Liver (tissue), 9 donors: Measurements from ENCODE around the gene USP47. TPM values are rescaled to one million over a fixed set of nuclear protein-coding genes. Genes with fewer than 3 reads are reported as not detected.

Experiments
- DNase-seq: peaks from one replicate; pipeline ENCODE4 v3.0.0-alpha.2; 2017; ENCODE audit warnings: low spot score
- H3K27ac ChIP-seq, 2 donors: one replicate each; pipeline ENCODE4 v1.7.0; 2013; ENCODE audit warnings: inconsistent platforms in 2 of 2, low read length in 2 of 2, control low read depth in 1 of 2, low read depth in 1 of 2, mild to moderate bottlenecking in 1 of 2
- H3K27me3 ChIP-seq, 4 donors: one replicate each; pipeline versions ENCODE4 v1.6.1 to v1.7.0; 2013; ENCODE audit warnings: low read length in 3 of 4, inconsistent platforms in 1 of 4, mild to moderate bottlenecking in 1 of 4, moderate library complexity in 1 of 4; ENCODE audit not compliant: control insufficient read depth in 4 of 4, insufficient read depth in 4 of 4
- H3K36me3 ChIP-seq, 4 donors: one replicate each; pipeline versions ENCODE4 v1.6.1 to v1.7.0; 2013; ENCODE audit warnings: low read length in 3 of 4, mild to moderate bottlenecking in 3 of 4, low read depth in 1 of 4, moderate library complexity in 1 of 4; ENCODE audit not compliant: control insufficient read depth in 4 of 4, insufficient read depth in 3 of 4
- H3K4me1 ChIP-seq, 4 donors: one replicate each; pipeline versions ENCODE4 v1.6.1 to v1.7.0; 2013; ENCODE audit warnings: low read length in 3 of 4, mild to moderate bottlenecking in 3 of 4, moderate library complexity in 1 of 4; ENCODE audit not compliant: control insufficient read depth in 4 of 4, insufficient read depth in 4 of 4
- H3K4me3 ChIP-seq, 3 donors: one replicate each; pipeline versions ENCODE4 v1.6.1 to v1.7.0; 2013; ENCODE audit warnings: low read length in 3 of 3, control low read depth in 1 of 3, low read depth in 1 of 3, mild to moderate bottlenecking in 1 of 3
- H3K9ac ChIP-seq, 2 donors: one replicate each; pipeline ENCODE4 v1.7.0; 2013; ENCODE audit warnings: low read length in 2 of 2, mild to moderate bottlenecking in 2 of 2, moderate library complexity in 2 of 2, control low read depth in 1 of 2, low read depth in 1 of 2
- H3K9me3 ChIP-seq, 4 donors: one replicate each; pipeline versions ENCODE4 v1.6.1 to v1.7.0; 2013; ENCODE audit warnings: low read length in 3 of 4; ENCODE audit not compliant: control insufficient read depth in 4 of 4
- CTCF ChIP-seq: fragments of 150-350 bp; IDR thresholded peaks from 2 replicates; pipeline ENCODE4 v1.5.1; 2017; ENCODE audit warnings: improper control_type of control experiment, low read depth, low read length; ENCODE audit not compliant: missing input control
- FOXA2 ChIP-seq: IDR thresholded peaks from 2 replicates; pipeline ENCODE4 v1.6.1; 2016; ENCODE audit warnings: antibody characterized with exemption
- GABPA ChIP-seq, 2 donors: IDR thresholded peaks in 1 of 2; conservative IDR thresholded peaks in 1 of 2; 2 replicates each; pipeline ENCODE4 v1.6.1; 2016; ENCODE audit warnings: antibody characterized with exemption in 2 of 2, mild to moderate bottlenecking in 1 of 2, moderate library complexity in 1 of 2
- HNF4A ChIP-seq, 2 donors: conservative IDR thresholded peaks; 2 replicates each; pipeline ENCODE4 v1.6.1; 2016; ENCODE audit warnings: antibody characterized with exemption in 2 of 2, mild to moderate bottlenecking in 2 of 2
- HNF4G ChIP-seq: IDR thresholded peaks from 2 replicates; pipeline ENCODE4 v1.6.1; 2016; ENCODE audit warnings: antibody characterized with exemption
- JUND ChIP-seq, 2 donors: IDR thresholded peaks; 2 replicates each; pipeline ENCODE4 v1.6.1; 2016; ENCODE audit warnings: antibody characterized with exemption in 2 of 2
- MAX ChIP-seq: IDR thresholded peaks from 2 replicates; pipeline ENCODE4 v1.6.1; 2016; ENCODE audit warnings: antibody characterized with exemption
- RAD21 ChIP-seq, 2 donors: IDR thresholded peaks; 2 replicates each; pipeline ENCODE4 v1.6.1; 2016; ENCODE audit warnings: antibody characterized with exemption in 2 of 2, mild to moderate bottlenecking in 2 of 2
- REST ChIP-seq: IDR thresholded peaks from 2 replicates; pipeline ENCODE4 v1.6.1; 2016; ENCODE audit warnings: antibody characterized with exemption, mild to moderate bottlenecking
- RXRA ChIP-seq, 2 donors: IDR thresholded peaks; 2 replicates each; pipeline ENCODE4 v1.6.1; 2017 to 2018; ENCODE audit warnings: antibody characterized with exemption in 2 of 2, mild to moderate bottlenecking in 1 of 2
- SP1 ChIP-seq: IDR thresholded peaks from 2 replicates; pipeline ENCODE4 v1.6.1; 2018; ENCODE audit warnings: antibody characterized with exemption, mild to moderate bottlenecking
- TAF1 ChIP-seq: conservative IDR thresholded peaks from 2 replicates; pipeline ENCODE4 v1.6.1; 2016; ENCODE audit warnings: antibody characterized with exemption, mild to moderate bottlenecking
- YY1 ChIP-seq: IDR thresholded peaks from 2 replicates; pipeline ENCODE4 v1.6.1; 2016; ENCODE audit warnings: antibody characterized with exemption, mild to moderate bottlenecking
- ZBTB33 ChIP-seq: IDR thresholded peaks from 2 replicates; pipeline ENCODE4 v1.6.1; 2016; ENCODE audit warnings: antibody characterized with exemption
- WGBS: extraction: QIAGEN DNeasy Blood & Tissue Kit; methylation state at CpG from one replicate; pipeline ENCODE4 v1.1.7; 2013; 5-methylcytosine and 5-hydroxymethylcytosine counted together
- polyA plus RNA-seq, 2 donors: library from polyadenylated mRNA; stranded (reverse) in 1 of 2; unstranded in 1 of 2; fragments of 200-250 nt in 1 of 2; fragments of >200 nt in 1 of 2; fragmentation: Nextera tagmentation in 1 of 2; extraction: Ambion mirVana in 1 of 2; gene quantifications; one replicate each; pipeline versions ENCODE4 v1.2.1 to v1.2.3, GENCODE V29; 2013 to 2015
- total RNA-seq, 2 donors: library from RNA; depleted of rRNA; stranded (reverse); fragments of >200 nt; gene quantifications; one replicate each; pipeline ENCODE4 v1.2.3, GENCODE V29; 2014
- TF ChIP-seq, protein P1 (sequence below): IDR thresholded peaks from 2 replicates; pipeline ENCODE4 v1.6.1; 2016; ENCODE audit warnings: antibody characterized with exemption
- donor health status: healthy.
- donor health status: healthy.
- donor health status: healthy.
- donor health status: healthy.
- donor health status: healthy.

Gene USP47
- total and polyA plus RNA-seq, 4 donors, result 14.9 to 55.1 (median 32.2) TPM

DNA sequence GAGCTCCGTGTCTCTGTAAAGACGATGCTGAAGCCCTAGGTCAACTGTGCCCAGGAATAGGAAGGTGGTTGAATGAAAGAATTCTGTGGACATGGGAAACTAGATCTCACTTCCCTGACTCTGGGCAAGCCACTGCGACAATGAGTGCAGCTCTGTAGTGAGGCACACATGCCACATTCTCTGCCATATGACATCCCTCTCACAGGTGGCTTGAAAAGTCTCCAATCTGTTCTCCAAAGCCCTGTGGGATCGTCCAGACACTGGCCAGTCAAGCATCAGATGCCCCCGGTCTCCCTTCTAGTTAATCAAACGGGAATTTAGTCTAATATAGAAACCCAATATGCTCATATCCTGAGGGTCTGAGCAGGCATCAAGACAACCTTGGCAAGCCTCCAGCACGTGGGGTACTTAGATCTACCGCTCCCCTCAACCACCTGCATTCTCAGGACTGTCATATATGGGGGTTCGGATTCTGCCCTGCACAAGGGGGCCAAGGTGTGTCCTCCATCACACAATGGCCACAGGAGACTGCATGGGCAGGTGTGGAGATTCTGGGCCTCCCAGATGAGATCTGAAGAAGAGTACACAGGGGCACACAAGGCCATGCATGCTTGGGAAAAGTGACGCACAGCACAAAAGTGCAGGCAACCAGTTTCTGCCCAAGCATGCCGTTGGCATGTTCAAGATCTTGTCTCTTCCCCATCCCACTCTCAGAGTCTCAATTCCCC is 154.7 kb downstream of the USP47 start:
- H3K27ac ChIP-seq, result no peak overlapping the region
- WGBS, result 88% methylated on average over 11 of the region's 11 CpGs
- no peaks in the 10 kb centered on the region for H3K9me3 ChIP-seq
- no peaks in the 10 kb centered on the region for H3K27me3 ChIP-seq
- no peak overlapping the region for H3K4me3 ChIP-seq
- TF ChIP-seq SP1, result no peak
- TF ChIP-seq REST, result no peak
- TF ChIP-seq GABPA (IDR thresholded peaks at IDR 0.05 in 1 of 2, conservative IDR thresholded peaks at IDR 0.05 in 1 of 2), result no peak
- no peak for TF ChIP-seq RXRA (IDR thresholded peaks at IDR 0.05)
- TF ChIP-seq ZBTB33, result no peak
- no peak for TF ChIP-seq MAX
- TF ChIP-seq RAD21 (IDR thresholded peaks at IDR 0.05), result no peak
- TF ChIP-seq TAF1, result no peak
- no peak for TF ChIP-seq HNF4G
- TF ChIP-seq FOXA2, result no peak
- no peak for TF ChIP-seq CTCF
- no peak for TF ChIP-seq JUND (IDR thresholded peaks at IDR 0.05)
- no peak for TF ChIP-seq YY1
- DNase-seq, result no peak
- peaks cover 2 to 20% (median 14%) of the 10 kb centered on the region in 4 donors for H3K4me1 ChIP-seq
- no peaks in the 10 kb centered on the region for H3K36me3 ChIP-seq
- H3K9ac ChIP-seq, result no peak overlapping the region

DNA sequence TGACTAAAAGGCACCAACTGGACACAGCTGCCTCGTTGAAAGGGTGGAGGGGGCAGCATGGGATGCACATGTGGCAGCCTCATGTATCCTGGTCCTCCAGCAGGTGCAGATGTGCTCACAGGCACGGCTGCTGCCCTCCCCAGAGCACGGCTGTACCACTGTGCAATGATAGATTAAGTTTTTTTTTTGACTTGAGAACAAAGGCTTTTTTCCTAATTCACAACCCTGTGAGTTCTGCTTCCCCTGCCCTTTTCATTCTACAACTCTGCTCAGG is 155.2 kb downstream of the USP47 start:
- Histone ChIP-seq H3K4me1 (peaks cover 2 to 16% (median 11%) of the 10 kb centered on the region in 4 donors), H3K9ac (no peak overlapping the region), H3K27ac (no peak overlapping the region), H3K36me3 (no peaks in the 10 kb centered on the region), H3K27me3 (no peaks in the 10 kb centered on the region), H3K4me3 (no peak overlapping the region), H3K9me3 (no peaks in the 10 kb centered on the region)
- WGBS, result 94% methylated on average over 3 of the region's 3 CpGs
- no peak for DNase-seq
- no peak for TF ChIP-seq SP1
- TF ChIP-seq HNF4A (conservative IDR thresholded peaks at IDR 0.05), result no peak
- no peak for TF ChIP-seq FOXA2
- no peak for TF ChIP-seq GABPA (IDR thresholded peaks at IDR 0.05 in 1 of 2, conservative IDR thresholded peaks at IDR 0.05 in 1 of 2)
- TF ChIP-seq, protein P1, sequence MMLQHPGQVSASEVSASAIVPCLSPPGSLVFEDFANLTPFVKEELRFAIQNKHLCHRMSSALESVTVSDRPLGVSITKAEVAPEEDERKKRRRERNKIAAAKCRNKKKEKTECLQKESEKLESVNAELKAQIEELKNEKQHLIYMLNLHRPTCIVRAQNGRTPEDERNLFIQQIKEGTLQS, result no peak
- TF ChIP-seq RAD21 (IDR thresholded peaks at IDR 0.05), result no peak
- TF ChIP-seq REST, result no peak
- TF ChIP-seq MAX, result no peak
- TF ChIP-seq RXRA (IDR thresholded peaks at IDR 0.05), result no peak
